H1 (cell line): ENCODE results near the gene PIGT. TPM values are rescaled to one million over a fixed set of nuclear protein-coding genes. Genes with fewer than 3 reads are reported as not detected.

Experiments used
- CTCF ChIA-PET: fragments of 300-600 bp; sonication (Branson Sonifier 250); formaldehyde crosslinking; loops from one replicate; lab custom pipeline; 2021; ENCODE audit not compliant: partially characterized antibody; lab: Charles Lee
- POLR2A ChIA-PET: fragments of 300-600 bp; sonication (Branson Sonifier 250); formaldehyde crosslinking; loops from one replicate; lab custom pipeline; 2021; ENCODE audit warnings: inconsistent platforms; ENCODE audit not compliant: partially characterized antibody; lab: Charles Lee
- DNase-seq, 2 experiments: peaks; one replicate each; pipeline versions ENCODE4 v3.0.0 to v3.0.0-alpha.2; 2010 to 2022; ENCODE audit warnings: low spot score in 2 of 2, low read depth in 1 of 2, mixed read lengths in 1 of 2
- FAIRE-seq: peaks from 2 replicates; lab custom pipeline; 2011; peaks lifted over from hg19 to GRCh38; lab: Jason Lieb, UNC
- H2AFZ ChIP-seq: 2 replicates; pipeline ENCODE4 v1.8.1; 2012; ENCODE audit warnings: low read length, inconsistent platforms
- H2AK5ac ChIP-seq: 2 replicates; pipeline ENCODE4 v1.6.1; 2013; ENCODE audit warnings: low read depth, low read length
- H2BK120ac ChIP-seq: replicated peaks from 2 replicates; pipeline ENCODE3; 2013; ENCODE audit warnings: low read depth, low read length, inconsistent platforms
- H2BK12ac ChIP-seq: 2 replicates; pipeline ENCODE4 v1.6.1; 2013; ENCODE audit warnings: low read depth, low read length
- H2BK15ac ChIP-seq: 2 replicates; pipeline ENCODE4 v1.6.1; 2013; ENCODE audit warnings: low read length
- H2BK20ac ChIP-seq: 2 replicates; pipeline ENCODE4 v1.6.1; 2013; ENCODE audit warnings: low read length
- H2BK5ac ChIP-seq: 2 replicates; pipeline ENCODE4 v1.6.1; 2013; ENCODE audit warnings: low read depth, low read length
- H3K14ac ChIP-seq: 2 replicates; pipeline ENCODE4 v1.6.1; 2013; ENCODE audit warnings: inconsistent platforms; ENCODE audit not compliant: insufficient read length
- H3K18ac ChIP-seq: 2 replicates; pipeline ENCODE4 v1.6.1; 2013; ENCODE audit warnings: low read length; ENCODE audit errors: extremely low read depth
- H3K23ac ChIP-seq: 2 replicates; pipeline ENCODE4 v1.6.1; 2013; ENCODE audit warnings: inconsistent platforms; ENCODE audit not compliant: insufficient read length
- H3K23me2 ChIP-seq: 2 replicates; pipeline ENCODE4 v1.6.1; 2013; ENCODE audit warnings: low read depth, low read length
- H3K27ac ChIP-seq: 2 replicates; pipeline ENCODE4 v1.6.1; 2011; ENCODE audit warnings: low read depth, low read length, inconsistent platforms
- H3K27me3 ChIP-seq, 4 experiments: replicated peaks in 1 of 4; 1 replicate in 1 of 4; 2 replicates in 3 of 4; pipeline versions ENCODE4 v1.6.1 to v1.8.1; 2011 to 2013; ENCODE audit warnings: low read length in 3 of 4, mild to moderate bottlenecking in 3 of 4, inconsistent platforms in 2 of 4, mixed read lengths in 2 of 4, moderate library complexity in 1 of 4; ENCODE audit not compliant: control insufficient read depth in 3 of 4, insufficient read depth in 3 of 4; ENCODE audit errors: extremely low read depth in 1 of 4
- H3K36me3 ChIP-seq, 4 experiments: 2 replicates each; pipeline versions ENCODE4 v1.6.1 to v1.8.1; 2011 to 2013; ENCODE audit warnings: mild to moderate bottlenecking in 4 of 4, low read length in 3 of 4, moderate library complexity in 2 of 4, control low read depth in 1 of 4, inconsistent platforms in 1 of 4; ENCODE audit not compliant: insufficient read depth in 4 of 4, control insufficient read depth in 2 of 4
- H3K4ac ChIP-seq: replicated peaks from 2 replicates; pipeline ENCODE3; 2013; ENCODE audit warnings: low read length, low read depth, mixed read lengths, inconsistent platforms; ENCODE audit not compliant: insufficient read length
- H3K4me1 ChIP-seq, 4 experiments: replicated peaks in 1 of 4; 1 replicate in 1 of 4; 2 replicates in 3 of 4; pipeline versions ENCODE4 v1.6.1 to v1.8.1; 2011 to 2013; ENCODE audit warnings: low read length in 3 of 4, inconsistent platforms in 2 of 4, mixed read lengths in 1 of 4; ENCODE audit not compliant: insufficient read depth in 4 of 4, control insufficient read depth in 3 of 4
- H3K4me2 ChIP-seq, 2 experiments: 2 replicates each; pipeline versions ENCODE4 v1.6.1 to v1.8.1; 2011 to 2013; ENCODE audit warnings: low read depth in 2 of 2, low read length in 2 of 2, control low read depth in 1 of 2, inconsistent platforms in 1 of 2, mild to moderate bottlenecking in 1 of 2; ENCODE audit not compliant: insufficient read depth in 1 of 2
- H3K4me3 ChIP-seq, 4 experiments: fragments of 200-600, 300-600 bp in 1 of 4; sonication (generic), shearing (Covaris generic), sonication (Bioruptor Twin) in 1 of 4; 2 replicates each; pipeline versions ENCODE4 v1.5.1 to v1.8.1; 2011 to 2016; ENCODE audit warnings: low read length in 4 of 4, low read depth in 3 of 4, control low read depth in 2 of 4, inconsistent platforms in 2 of 4, mild to moderate bottlenecking in 2 of 4, mixed read lengths in 1 of 4, moderate library complexity in 1 of 4; ENCODE audit not compliant: insufficient read depth in 2 of 4; ENCODE audit errors: extremely low read depth in 1 of 4
- H3K56ac ChIP-seq: replicated peaks from 2 replicates; pipeline ENCODE3; 2013; ENCODE audit warnings: low read depth, mild to moderate bottlenecking, mixed read lengths, low read length, inconsistent platforms; ENCODE audit not compliant: insufficient read length
- H3K79me1 ChIP-seq: 2 replicates; pipeline ENCODE4 v1.6.1; 2013; ENCODE audit warnings: low read depth, low read length, control low read depth
- H3K79me2 ChIP-seq, 2 experiments: 2 replicates each; pipeline versions ENCODE4 v1.6.1 to v1.8.1; 2012 to 2013; ENCODE audit warnings: low read length in 2 of 2, mild to moderate bottlenecking in 2 of 2, inconsistent platforms in 1 of 2; ENCODE audit not compliant: insufficient read depth in 2 of 2, control insufficient read depth in 1 of 2
- H3K9ac ChIP-seq, 4 experiments: replicated peaks in 1 of 4; 1 replicate in 1 of 4; 2 replicates in 3 of 4; pipeline versions ENCODE4 v1.6.1 to v1.8.1; 2011 to 2013; ENCODE audit warnings: low read depth in 3 of 4, low read length in 3 of 4, control low read depth in 2 of 4, mild to moderate bottlenecking in 2 of 4, moderate library complexity in 2 of 4, inconsistent platforms in 1 of 4; ENCODE audit errors: extremely low read depth in 1 of 4
- H3K9me3 ChIP-seq, 2 experiments: 2 replicates each; pipeline versions ENCODE4 v1.6.1 to v1.8.1; 2012 to 2013; ENCODE audit warnings: mild to moderate bottlenecking in 2 of 2, moderate library complexity in 2 of 2, control low read depth in 1 of 2, inconsistent platforms in 1 of 2, low read depth in 1 of 2, low read length in 1 of 2, mixed read lengths in 1 of 2; ENCODE audit not compliant: insufficient read depth in 2 of 2
- H4K20me1 ChIP-seq, 2 experiments: replicated peaks in 1 of 2; 2 replicates each; pipeline versions ENCODE3 to v1.8.1; 2011 to 2013; ENCODE audit warnings: inconsistent platforms in 2 of 2, low read length in 2 of 2, mild to moderate bottlenecking in 1 of 2; ENCODE audit not compliant: insufficient read depth in 2 of 2, control insufficient read depth in 1 of 2
- H4K5ac ChIP-seq: 2 replicates; pipeline ENCODE4 v1.6.1; 2013; ENCODE audit warnings: low read length, low read depth, mixed read lengths, inconsistent platforms; ENCODE audit not compliant: insufficient read length
- H4K8ac ChIP-seq: 2 replicates; pipeline ENCODE4 v1.8.0; 2013; ENCODE audit warnings: mild to moderate bottlenecking, moderate library complexity, low read length, inconsistent platforms; ENCODE audit not compliant: insufficient read depth; ENCODE audit errors: extremely low read depth
- H4K91ac ChIP-seq: replicated peaks from 2 replicates; pipeline ENCODE3; 2013; ENCODE audit warnings: low read length, mixed read lengths, inconsistent platforms; ENCODE audit not compliant: insufficient read length
- CEBPB ChIP-seq: IDR thresholded peaks from 2 replicates; pipeline ENCODE4 v1.6.1; 2012; ENCODE audit warnings: low read depth, low read length
- PHF8 ChIP-seq: fragments of 200-600 bp; sonication (generic); conservative IDR thresholded peaks from 2 replicates; pipeline ENCODE4 v1.7.1; 2012; ENCODE audit warnings: low read depth, mild to moderate bottlenecking, inconsistent platforms, low read length, moderate library complexity
- WGBS, 2 experiments: shearing (Covaris generic) in 1 of 2; methylation state at CpG; one replicate each; pipeline versions ENCODE4 v1.1.6 to v1.1.7; 2013 to 2015; ENCODE audit warnings: low lambda C conversion rate in 2 of 2, mixed read lengths in 2 of 2, inconsistent platforms in 1 of 2, low coverage in 1 of 2, missing lambda C conversion rate in 1 of 2; ENCODE audit not compliant: insufficient replicate concordance in 2 of 2, insufficient coverage in 1 of 2, insufficient read length in 1 of 2; ENCODE audit errors: extremely low coverage in 1 of 2, missing lambda C conversion rate in 1 of 2; 5-methylcytosine and 5-hydroxymethylcytosine counted together
- polyA plus RNA-seq, 7 experiments: library from polyadenylated mRNA; depleted of rRNA in 3 of 7; stranded (reverse) in 5 of 7; unstranded in 2 of 7; fragments of >200 nt in 5 of 7; fragments of 200-250 nt in 2 of 7; gene quantifications; 1 replicate in 5 of 7; 2 replicates in 1 of 7; 4 replicates in 1 of 7; pipeline versions ENCODE4 v1.2.1 to v1.2.3, GENCODE V29; 2011 to 2013; ENCODE audit warnings: missing spikeins in 2 of 7, mixed read lengths in 2 of 7
- total RNA-seq: library from RNA; stranded (reverse); fragmentation: NEBNext Ultra II Directional; extraction: Animal tissue kit (Norgen Biotek cat#: 25700); gene quantifications from 2 replicates; pipeline ENCODE4 v1.2.1, GENCODE V29; 2021

The PIGT gene
- total and polyA plus RNA-seq, 2 of the 8 experiments (the other 6 are each of a cell fraction or from before 2014, with no cell fraction given), result 66.0 to 89.7 TPM

DNA sequence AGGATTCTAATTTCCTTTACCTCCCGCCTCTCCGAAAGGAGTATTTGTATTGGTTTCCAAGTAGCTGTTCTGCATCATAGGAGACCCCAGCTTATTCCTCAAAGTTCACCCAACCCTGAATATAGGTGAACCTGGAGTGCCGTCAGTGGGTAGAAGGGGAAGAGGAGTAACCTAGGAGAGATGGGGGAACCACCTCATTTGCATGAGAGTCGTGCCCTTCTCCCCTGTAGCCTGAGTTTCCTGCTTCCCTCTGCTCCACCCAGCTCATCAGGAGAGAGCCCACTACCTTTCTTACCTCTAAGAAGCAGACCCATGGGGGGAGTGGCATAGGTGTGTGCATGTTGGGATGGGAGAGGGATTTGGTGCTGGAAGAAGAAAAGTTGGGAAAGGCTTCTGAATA is 36.3 kb downstream of the PIGT start:
- H3K23ac ChIP-seq, result no peak overlapping the region
- H2AFZ ChIP-seq, result no peak overlapping the region
- no peak overlapping the region for H4K5ac ChIP-seq
- POLR2A ChIA-PET, result interaction anchor here (1.2 to 1.3 kb wide), 2 partner anchors 16 to 89 kb away, joined by 3 to 5 read pairs; partner anchors contain the start of gene SYS1
- no peak overlapping the region for H3K18ac ChIP-seq
- no peak overlapping the region for H2BK15ac ChIP-seq
- H3K9ac ChIP-seq, result no peak overlapping the region
- no peak overlapping the region for H2BK12ac ChIP-seq
- no peaks in the 10 kb centered on the region for H3K79me2 ChIP-seq
- no peaks in the 10 kb centered on the region for H3K27me3 ChIP-seq
- H4K91ac ChIP-seq, result no peak overlapping the region
- no peak overlapping the region for H3K27ac ChIP-seq
- no peaks in the 10 kb centered on the region for H3K79me1 ChIP-seq
- H3K14ac ChIP-seq, result no peak overlapping the region
- H3K56ac ChIP-seq, result no peak overlapping the region
- no peak for FAIRE-seq
- H4K8ac ChIP-seq, result no peak overlapping the region
- no peaks in the 10 kb centered on the region; a peak in 1 of 7 replicates for H3K4me1 ChIP-seq
- H3K36me3 ChIP-seq, result no peaks in the 10 kb centered on the region
- no peak for TF ChIP-seq CEBPB
- no peak for TF ChIP-seq PHF8
- TF ChIP-seq, all 59 proteins: peak for 0
- H2BK20ac ChIP-seq, result no peak overlapping the region
- 57% methylated on average over 4 of the region's 4 CpGs; no CpG with 5 or more reads in 1 of the 2 experiments for WGBS, 2 experiments
- no peak overlapping the region for H2BK5ac ChIP-seq
- H3K4me2 ChIP-seq, result no peak overlapping the region
- H3K9me3 ChIP-seq, result no peaks in the 10 kb centered on the region
- H3K23me2 ChIP-seq, result no peaks in the 10 kb centered on the region
- H4K20me1 ChIP-seq, result no peaks in the 10 kb centered on the region
- DNase-seq, result no peak
- CTCF ChIA-PET, result interaction anchor here (0.6 to 16.4 kb wide), 18 partner anchors 9 to 374 kb away, joined by 3 to 317 read pairs (median 6); partner anchors contain the start of genes SYS1, WFDC10A and WFDC2
- no peak overlapping the region for H3K4me3 ChIP-seq
- no peak overlapping the region for H2AK5ac ChIP-seq
- no peak overlapping the region for H3K4ac ChIP-seq
- H2BK120ac ChIP-seq, result no peak overlapping the region
